K562 (cell line): ENCODE data around the gene SLC16A13. TPM values are rescaled to one million over a fixed set of nuclear protein-coding genes. Genes with fewer than 3 reads are reported as not detected.
A peak's percentile ranks its signal among the peaks of the same experiment; 100 is the strongest.

Experiments used
- ARNT ChIP-seq, 2 experiments: fragments of 450-650 bp; IDR thresholded peaks; 2 replicates each; pipeline ENCODE4 v1.6.1; 2016; ENCODE audit warnings: mild to moderate bottlenecking in 1 of 2
- CBFA2T2 ChIP-seq: fragments of 450-650 bp; conservative IDR thresholded peaks from 2 replicates; pipeline ENCODE4 v1.6.1; 2017; ENCODE audit warnings: mild to moderate bottlenecking
- CREM ChIP-seq: IDR thresholded peaks from 2 replicates; pipeline ENCODE4 v1.6.1; 2014; ENCODE audit warnings: antibody characterized with exemption, low read depth
- CXXC5 ChIP-seq: fragments of 250-450 bp; sonication (Bioruptor Pico); IDR thresholded peaks from 2 replicates; pipeline ENCODE4 v1.8.0; 2022; ENCODE audit warnings: inconsistent platforms, mild to moderate bottlenecking, moderate library complexity
- EWSR1 ChIP-seq: fragments of 450-650 bp; IDR thresholded peaks from 2 replicates; pipeline ENCODE4 v1.6.1; 2018; ENCODE audit warnings: borderline replicate concordance, mild to moderate bottlenecking, low read depth, moderate library complexity; ENCODE audit not compliant: partially characterized antibody
- JUND ChIP-seq, 2 experiments: IDR thresholded peaks; 2 replicates in 1 of 2; 3 replicates in 1 of 2; pipeline ENCODE4 v1.6.1; 2011; ENCODE audit warnings: borderline replicate concordance in 2 of 2, low read depth in 2 of 2, low read length in 2 of 2, improper control_type of control experiment in 1 of 2, missing biosample characterization in 1 of 2, missing genetic modification characterization in 1 of 2, missing genetic modification reagents in 1 of 2
- MECOM ChIP-seq: fragments of 250-450 bp; sonication (Bioruptor Pico); IDR thresholded peaks from 2 replicates; pipeline ENCODE4 v1.8.0; 2022; ENCODE audit warnings: inconsistent platforms
- MTA1 ChIP-seq: fragments of 450-650 bp; IDR thresholded peaks from 2 replicates; pipeline ENCODE4 v1.6.1; 2017; ENCODE audit warnings: borderline replicate concordance
- NCOR1 ChIP-seq: fragments of 450-650 bp; IDR thresholded peaks from 2 replicates; pipeline ENCODE4 v1.6.1; 2016; ENCODE audit warnings: mild to moderate bottlenecking, moderate library complexity
- RAD51 ChIP-seq: fragments of 450-650 bp; IDR thresholded peaks from 2 replicates; pipeline ENCODE4 v1.7.1; 2016; ENCODE audit warnings: low read depth, mild to moderate bottlenecking, borderline replicate concordance
- RCOR1 ChIP-seq, 2 experiments: IDR thresholded peaks; 2 replicates each; pipeline ENCODE4 v1.6.1; 2012; ENCODE audit warnings: low read depth in 2 of 2, low read length in 2 of 2, borderline replicate concordance in 1 of 2, improper control_type of control experiment in 1 of 2
- ZFX ChIP-seq: sonication (generic); formaldehyde crosslinking; IDR thresholded peaks from 2 replicates; pipeline ENCODE4 v1.8.0; 2022; ENCODE audit warnings: mild to moderate bottlenecking, missing genetic modification reagents, moderate library complexity
- ZNF589 ChIP-seq: fragments of 200-800 bp; sonication (Bioruptor generic); IDR thresholded peaks from 2 replicates; pipeline ENCODE4 v1.6.1; 2016; ENCODE audit warnings: low read depth, missing genetic modification characterization, missing compliant biosample characterization
- ZNF696 ChIP-seq: fragments of 250-450 bp; sonication (Bioruptor Pico); conservative IDR thresholded peaks from 2 replicates; pipeline ENCODE4 v1.4.0; 2020; ENCODE audit warnings: mild to moderate bottlenecking, moderate library complexity
- polyA plus RNA-seq, 8 experiments: library from polyadenylated mRNA; depleted of rRNA in 4 of 8; stranded (reverse) in 5 of 8; unstranded in 3 of 8; fragments of >200 nt; fragmentation: Nextera tagmentation in 2 of 8; fragmentation: Illumina TruSeq in 1 of 8; extraction: Ambion mirVana in 2 of 8; extraction: Trizol in 1 of 8; gene quantifications; 2 replicates each; pipeline versions ENCODE4 v1.2.1 to v1.2.3, GENCODE V29; 2011 to 2014; ENCODE audit warnings: inconsistent platforms in 1 of 8, missing spikeins in 1 of 8
- total RNA-seq, 7 experiments: library from RNA; depleted of rRNA in 6 of 7; stranded (reverse); fragments of >200 nt in 6 of 7; fragmentation: Illumina TruSeq in 2 of 7; extraction: Trizol in 2 of 7; gene quantifications; 2 replicates each; pipeline versions ENCODE4 v1.2.1 to v1.2.3, GENCODE V29; 2011 to 2021; ENCODE audit warnings: low replicate concordance in 1 of 7
- TF ChIP-seq, protein P1 (sequence below): fragments of 450-650 bp; IDR thresholded peaks from 2 replicates; pipeline ENCODE4 v1.6.1; 2016
- TF ChIP-seq, protein P2 (sequence below): fragments of 200-800 bp; sonication (Bioruptor generic); IDR thresholded peaks from 2 replicates; pipeline ENCODE4 v1.6.1; 2016; ENCODE audit warnings: missing genetic modification characterization, missing compliant biosample characterization
- TF ChIP-seq, protein P3 (sequence below): sonication (generic); formaldehyde crosslinking; IDR thresholded peaks from 2 replicates; pipeline ENCODE4 v1.8.0; 2022; ENCODE audit warnings: missing genetic modification reagents, mild to moderate bottlenecking, moderate library complexity, borderline replicate concordance
- TF ChIP-seq, protein P4 (sequence below), 2 experiments: fragments of 200-800 bp in 1 of 2; sonication (Bioruptor generic) in 1 of 2; sonication (generic) in 1 of 2; formaldehyde crosslinking in 1 of 2; IDR thresholded peaks in 1 of 2; conservative IDR thresholded peaks in 1 of 2; 2 replicates each; pipeline versions ENCODE4 v1.5.0 to v1.6.1; 2016 to 2020; ENCODE audit warnings: missing compliant biosample characterization in 1 of 2, missing genetic modification characterization in 1 of 2, missing genetic modification reagents in 1 of 2

Gene SLC16A13
- total and polyA plus RNA-seq, 9 of the 15 experiments (the other 6 are each of a cell fraction or from before 2014, with no cell fraction given): 0.04 to 5.6 (median 0.87) TPM

DNA sequence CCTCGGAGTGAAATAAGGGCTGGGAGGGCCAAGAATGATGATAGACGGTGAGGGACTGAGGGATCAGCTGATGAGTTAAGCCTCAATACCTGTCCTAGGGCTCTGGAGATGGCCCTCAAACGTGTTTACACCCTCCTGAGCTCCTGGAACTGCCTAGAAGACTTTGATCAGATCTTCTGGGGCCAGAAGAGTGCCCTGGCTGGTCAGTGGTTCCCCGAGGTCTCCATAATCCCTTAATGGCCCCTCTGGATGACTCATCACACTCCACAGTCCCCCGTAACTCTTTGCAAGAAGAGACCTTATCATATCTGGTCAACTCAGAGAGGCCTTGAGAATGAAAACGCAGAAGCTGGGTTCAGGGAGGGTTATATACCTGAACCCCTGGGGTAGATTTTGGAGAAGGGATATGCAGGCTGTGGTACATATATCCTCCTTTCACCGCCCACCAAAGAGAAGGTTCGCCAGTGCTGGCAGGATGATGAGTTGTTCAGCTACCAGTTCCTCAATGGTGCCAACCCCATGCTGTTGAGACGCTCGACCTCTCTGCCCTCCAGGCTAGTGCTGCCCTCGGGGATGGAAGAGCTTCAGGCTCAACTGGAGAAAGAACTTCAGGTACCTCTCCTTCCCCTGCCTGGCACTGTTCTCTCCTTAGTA is 36.8 kb upstream of the SLC16A13 start (continued):
- TF ChIP-seq ZFX (CRISPR knock-in tag) (peak; percentile 21), CXXC5 (CRISPR knock-in tag) (peak; percentile 31; the same call in 1 of the 2 replicates), CREM (peak; percentile 50), ARNT (IDR thresholded peaks at IDR 0.05) (no peak), MECOM (peak; percentile 35; the same call in 1 of the 2 replicates), RCOR1 (IDR thresholded peaks at IDR 0.05; ENCODE audit: borderline replicate concordance in 1 of 2, low read depth in 2 of 2, low read length in 2 of 2) (peak in 1 of 2 experiments; percentile 79; a peak in 2 of 4 replicates), JUND (IDR thresholded peaks at IDR 0.05; ENCODE audit: borderline replicate concordance, low read depth, low read length) (peak; percentile 99), JUND (tag; IDR thresholded peaks at IDR 0.05; ENCODE audit: borderline replicate concordance, low read depth, low read length) (peak; percentile 97), ZNF589 (CRISPR knock-in tag) (peak; percentile 80), MTA1 (peak; percentile 46; the same call in 1 of the 2 replicates), NCOR1 (peak; percentile 63), CBFA2T2 (peak; percentile 60), EWSR1 (no peak), ZNF696 (CRISPR knock-in tag) (no peak), RAD51 (0 out of 2 replicates have a peak, but pooled peaks have one; percentile 9)
- TF ChIP-seq, protein P1, sequence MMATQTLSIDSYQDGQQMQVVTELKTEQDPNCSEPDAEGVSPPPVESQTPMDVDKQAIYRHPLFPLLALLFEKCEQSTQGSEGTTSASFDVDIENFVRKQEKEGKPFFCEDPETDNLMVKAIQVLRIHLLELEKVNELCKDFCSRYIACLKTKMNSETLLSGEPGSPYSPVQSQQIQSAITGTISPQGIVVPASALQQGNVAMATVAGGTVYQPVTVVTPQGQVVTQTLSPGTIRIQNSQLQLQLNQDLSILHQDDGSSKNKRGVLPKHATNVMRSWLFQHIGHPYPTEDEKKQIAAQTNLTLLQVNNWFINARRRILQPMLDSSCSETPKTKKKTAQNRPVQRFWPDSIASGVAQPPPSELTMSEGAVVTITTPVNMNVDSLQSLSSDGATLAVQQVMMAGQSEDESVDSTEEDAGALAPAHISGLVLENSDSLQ: peak; percentile 38; the same call in 1 of the 2 replicates
- TF ChIP-seq, protein P2, sequence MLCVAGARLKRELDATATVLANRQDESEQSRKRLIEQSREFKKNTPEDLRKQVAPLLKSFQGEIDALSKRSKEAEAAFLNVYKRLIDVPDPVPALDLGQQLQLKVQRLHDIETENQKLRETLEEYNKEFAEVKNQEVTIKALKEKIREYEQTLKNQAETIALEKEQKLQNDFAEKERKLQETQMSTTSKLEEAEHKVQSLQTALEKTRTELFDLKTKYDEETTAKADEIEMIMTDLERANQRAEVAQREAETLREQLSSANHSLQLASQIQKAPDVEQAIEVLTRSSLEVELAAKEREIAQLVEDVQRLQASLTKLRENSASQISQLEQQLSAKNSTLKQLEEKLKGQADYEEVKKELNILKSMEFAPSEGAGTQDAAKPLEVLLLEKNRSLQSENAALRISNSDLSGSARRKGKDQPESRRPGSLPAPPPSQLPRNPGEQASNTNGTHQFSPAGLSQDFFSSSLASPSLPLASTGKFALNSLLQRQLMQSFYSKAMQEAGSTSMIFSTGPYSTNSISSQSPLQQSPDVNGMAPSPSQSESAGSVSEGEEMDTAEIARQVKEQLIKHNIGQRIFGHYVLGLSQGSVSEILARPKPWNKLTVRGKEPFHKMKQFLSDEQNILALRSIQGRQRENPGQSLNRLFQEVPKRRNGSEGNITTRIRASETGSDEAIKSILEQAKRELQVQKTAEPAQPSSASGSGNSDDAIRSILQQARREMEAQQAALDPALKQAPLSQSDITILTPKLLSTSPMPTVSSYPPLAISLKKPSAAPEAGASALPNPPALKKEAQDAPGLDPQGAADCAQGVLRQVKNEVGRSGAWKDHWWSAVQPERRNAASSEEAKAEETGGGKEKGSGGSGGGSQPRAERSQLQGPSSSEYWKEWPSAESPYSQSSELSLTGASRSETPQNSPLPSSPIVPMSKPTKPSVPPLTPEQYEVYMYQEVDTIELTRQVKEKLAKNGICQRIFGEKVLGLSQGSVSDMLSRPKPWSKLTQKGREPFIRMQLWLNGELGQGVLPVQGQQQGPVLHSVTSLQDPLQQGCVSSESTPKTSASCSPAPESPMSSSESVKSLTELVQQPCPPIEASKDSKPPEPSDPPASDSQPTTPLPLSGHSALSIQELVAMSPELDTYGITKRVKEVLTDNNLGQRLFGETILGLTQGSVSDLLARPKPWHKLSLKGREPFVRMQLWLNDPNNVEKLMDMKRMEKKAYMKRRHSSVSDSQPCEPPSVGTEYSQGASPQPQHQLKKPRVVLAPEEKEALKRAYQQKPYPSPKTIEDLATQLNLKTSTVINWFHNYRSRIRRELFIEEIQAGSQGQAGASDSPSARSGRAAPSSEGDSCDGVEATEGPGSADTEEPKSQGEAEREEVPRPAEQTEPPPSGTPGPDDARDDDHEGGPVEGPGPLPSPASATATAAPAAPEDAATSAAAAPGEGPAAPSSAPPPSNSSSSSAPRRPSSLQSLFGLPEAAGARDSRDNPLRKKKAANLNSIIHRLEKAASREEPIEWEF: no peak
- TF ChIP-seq, protein P3, sequence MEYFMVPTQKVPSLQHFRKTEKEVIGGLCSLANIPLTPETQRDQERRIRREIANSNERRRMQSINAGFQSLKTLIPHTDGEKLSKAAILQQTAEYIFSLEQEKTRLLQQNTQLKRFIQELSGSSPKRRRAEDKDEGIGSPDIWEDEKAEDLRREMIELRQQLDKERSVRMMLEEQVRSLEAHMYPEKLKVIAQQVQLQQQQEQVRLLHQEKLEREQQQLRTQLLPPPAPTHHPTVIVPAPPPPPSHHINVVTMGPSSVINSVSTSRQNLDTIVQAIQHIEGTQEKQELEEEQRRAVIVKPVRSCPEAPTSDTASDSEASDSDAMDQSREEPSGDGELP (CRISPR knock-in tag): peak; percentile 73; the same call in 1 of the 2 replicates
- TF ChIP-seq, protein P4, sequence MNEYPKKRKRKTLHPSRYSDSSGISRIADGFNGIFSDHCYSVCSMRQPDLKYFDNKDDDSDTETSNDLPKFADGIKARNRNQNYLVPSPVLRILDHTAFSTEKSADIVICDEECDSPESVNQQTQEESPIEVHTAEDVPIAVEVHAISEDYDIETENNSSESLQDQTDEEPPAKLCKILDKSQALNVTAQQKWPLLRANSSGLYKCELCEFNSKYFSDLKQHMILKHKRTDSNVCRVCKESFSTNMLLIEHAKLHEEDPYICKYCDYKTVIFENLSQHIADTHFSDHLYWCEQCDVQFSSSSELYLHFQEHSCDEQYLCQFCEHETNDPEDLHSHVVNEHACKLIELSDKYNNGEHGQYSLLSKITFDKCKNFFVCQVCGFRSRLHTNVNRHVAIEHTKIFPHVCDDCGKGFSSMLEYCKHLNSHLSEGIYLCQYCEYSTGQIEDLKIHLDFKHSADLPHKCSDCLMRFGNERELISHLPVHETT (CRISPR knock-in tag; conservative IDR thresholded peaks at IDR 0.05 in 1 of 2, IDR thresholded peaks at IDR 0.05 in 1 of 2): 0 out of 4 replicates have a peak, but pooled peaks of 1 of the 2 experiments have one; percentile 28
